Spleen (tissue), 7 donors: Measurements from ENCODE around the gene KMT2D.

ENCODE experiments used
- POLR2A ChIP-seq, 3 donors: fragments of 450-650 bp; IDR thresholded peaks; one replicate each; pipeline ENCODE4 v1.5.1; 2017; ENCODE audit warnings: antibody characterized with exemption in 3 of 3, mild to moderate bottlenecking in 1 of 3
- POLR2AphosphoS5 ChIP-seq, 3 donors: sonication (generic); formaldehyde crosslinking; IDR thresholded peaks; one replicate each; pipeline ENCODE4 v1.5.1; 2017; ENCODE audit warnings: antibody characterized with exemption in 3 of 3
- TF ChIP-seq, protein P1 (sequence below), 11 experiments: fragments of 200-600 bp in 7 of 11; fragments of 450-650 bp in 4 of 11; sonication (generic) in 4 of 11; IDR thresholded peaks in 8 of 11; conservative IDR thresholded peaks in 3 of 11; 1 replicate in 7 of 11; 2 replicates in 4 of 11; pipeline versions ENCODE4 v1.4.0 to v1.8.0; 2016 to 2021; ENCODE audit warnings: antibody characterized with exemption in 11 of 11, inconsistent platforms in 4 of 11, mild to moderate bottlenecking in 1 of 11
- donor health status: DM: no; HTN: no; CAD: no; lungs with moderate emphysema.
- donor health status: DM: no; HTN: no; CAD: no.
- donor health status: DM: no; HTN: no; CAD: no.

DNA sequence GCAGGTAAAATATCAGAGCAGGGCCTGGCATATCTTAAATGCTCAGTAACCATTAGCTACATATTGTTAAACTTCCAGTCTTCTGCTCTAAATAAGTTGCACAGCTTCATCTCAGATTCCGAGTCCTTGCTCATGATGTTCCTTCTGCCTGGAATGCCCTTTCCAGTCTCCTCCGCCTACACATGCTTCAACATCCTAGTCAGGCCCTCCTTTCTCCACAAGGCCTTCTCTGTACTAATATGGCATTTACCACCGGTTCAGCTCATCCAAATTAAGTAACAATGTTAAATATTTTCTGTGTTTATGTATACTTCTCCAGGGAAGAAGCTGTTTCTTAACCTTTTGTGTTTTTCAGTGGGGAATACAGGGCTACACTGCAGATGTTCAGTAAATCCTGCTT is 25.5 kb upstream of the KMT2D start:
- no peak for TF ChIP-seq POLR2AphosphoS5 (IDR thresholded peaks at IDR 0.05)
- TF ChIP-seq, protein P1, sequence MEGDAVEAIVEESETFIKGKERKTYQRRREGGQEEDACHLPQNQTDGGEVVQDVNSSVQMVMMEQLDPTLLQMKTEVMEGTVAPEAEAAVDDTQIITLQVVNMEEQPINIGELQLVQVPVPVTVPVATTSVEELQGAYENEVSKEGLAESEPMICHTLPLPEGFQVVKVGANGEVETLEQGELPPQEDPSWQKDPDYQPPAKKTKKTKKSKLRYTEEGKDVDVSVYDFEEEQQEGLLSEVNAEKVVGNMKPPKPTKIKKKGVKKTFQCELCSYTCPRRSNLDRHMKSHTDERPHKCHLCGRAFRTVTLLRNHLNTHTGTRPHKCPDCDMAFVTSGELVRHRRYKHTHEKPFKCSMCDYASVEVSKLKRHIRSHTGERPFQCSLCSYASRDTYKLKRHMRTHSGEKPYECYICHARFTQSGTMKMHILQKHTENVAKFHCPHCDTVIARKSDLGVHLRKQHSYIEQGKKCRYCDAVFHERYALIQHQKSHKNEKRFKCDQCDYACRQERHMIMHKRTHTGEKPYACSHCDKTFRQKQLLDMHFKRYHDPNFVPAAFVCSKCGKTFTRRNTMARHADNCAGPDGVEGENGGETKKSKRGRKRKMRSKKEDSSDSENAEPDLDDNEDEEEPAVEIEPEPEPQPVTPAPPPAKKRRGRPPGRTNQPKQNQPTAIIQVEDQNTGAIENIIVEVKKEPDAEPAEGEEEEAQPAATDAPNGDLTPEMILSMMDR (IDR thresholded peaks at IDR 0.05 in 8 of 11, conservative IDR thresholded peaks at IDR 0.05 in 3 of 11): no peak
- no peak for TF ChIP-seq POLR2A (IDR thresholded peaks at IDR 0.05)
